Osteocyte (in vitro differentiated cells): ENCODE results near the gene DHX34. TPM values are rescaled to one million over a fixed set of nuclear protein-coding genes. Genes with fewer than 3 reads are reported as not detected.

Experiments
- DNase-seq: peaks from one replicate; pipeline ENCODE4 v3.0.0; 2021; ENCODE audit warnings: mixed read lengths; ENCODE audit not compliant: unreplicated experiment; ENCODE audit errors: extremely low spot score
- H3K27ac Mint-ChIP-seq: one replicate; pipeline ENCODE4 v1.8.0; 2021; ENCODE audit warnings: mild to moderate bottlenecking, mixed read lengths; ENCODE audit not compliant: unreplicated experiment
- H3K27me3 Mint-ChIP-seq: one replicate; pipeline ENCODE4 v1.8.0; 2021; ENCODE audit warnings: mixed read lengths; ENCODE audit not compliant: unreplicated experiment
- H3K36me3 Mint-ChIP-seq: one replicate; pipeline ENCODE4 v1.8.0; 2021; ENCODE audit warnings: mixed read lengths; ENCODE audit not compliant: unreplicated experiment
- H3K4me1 Mint-ChIP-seq: one replicate; pipeline ENCODE4 v1.8.0; 2021; ENCODE audit warnings: mixed read lengths; ENCODE audit not compliant: unreplicated experiment
- H3K4me3 Mint-ChIP-seq: one replicate; pipeline ENCODE4 v1.8.0; 2021; ENCODE audit warnings: mild to moderate bottlenecking, moderate library complexity, mixed read lengths; ENCODE audit not compliant: unreplicated experiment
- H3K9me3 Mint-ChIP-seq: one replicate; pipeline ENCODE4 v1.8.0; 2021; ENCODE audit warnings: mixed read lengths; ENCODE audit not compliant: unreplicated experiment
- total RNA-seq: library from RNA; stranded (reverse); gene quantifications from 2 replicates; pipeline ENCODE4 v1.2.1, GENCODE V29; 2021
- TF ChIP-seq, protein P1 (sequence below): fragments of 200-600 bp; sonication (generic); IDR thresholded peaks from 2 replicates; pipeline ENCODE4 v1.5.0; 2021; ENCODE audit warnings: antibody characterized with exemption, mild to moderate bottlenecking, moderate library complexity

The DHX34 gene
- total RNA-seq, 1 donor from 2014 or later, result 17.5 TPM

GRCh38 chr19:47404334-47405196 is 55.5 kb downstream of the DHX34 start:
- Mint-ChIP-seq H3K27me3 (no peaks in the 10 kb centered on the region), H3K4me1 (no peaks in the 10 kb centered on the region), H3K9me3 (no peaks in the 10 kb centered on the region), H3K27ac (no peak overlapping the region), H3K4me3 (no peak overlapping the region), H3K36me3 (peaks cover 24% of the 10 kb centered on the region)
- DNase-seq, result no peak
- TF ChIP-seq, protein P1, sequence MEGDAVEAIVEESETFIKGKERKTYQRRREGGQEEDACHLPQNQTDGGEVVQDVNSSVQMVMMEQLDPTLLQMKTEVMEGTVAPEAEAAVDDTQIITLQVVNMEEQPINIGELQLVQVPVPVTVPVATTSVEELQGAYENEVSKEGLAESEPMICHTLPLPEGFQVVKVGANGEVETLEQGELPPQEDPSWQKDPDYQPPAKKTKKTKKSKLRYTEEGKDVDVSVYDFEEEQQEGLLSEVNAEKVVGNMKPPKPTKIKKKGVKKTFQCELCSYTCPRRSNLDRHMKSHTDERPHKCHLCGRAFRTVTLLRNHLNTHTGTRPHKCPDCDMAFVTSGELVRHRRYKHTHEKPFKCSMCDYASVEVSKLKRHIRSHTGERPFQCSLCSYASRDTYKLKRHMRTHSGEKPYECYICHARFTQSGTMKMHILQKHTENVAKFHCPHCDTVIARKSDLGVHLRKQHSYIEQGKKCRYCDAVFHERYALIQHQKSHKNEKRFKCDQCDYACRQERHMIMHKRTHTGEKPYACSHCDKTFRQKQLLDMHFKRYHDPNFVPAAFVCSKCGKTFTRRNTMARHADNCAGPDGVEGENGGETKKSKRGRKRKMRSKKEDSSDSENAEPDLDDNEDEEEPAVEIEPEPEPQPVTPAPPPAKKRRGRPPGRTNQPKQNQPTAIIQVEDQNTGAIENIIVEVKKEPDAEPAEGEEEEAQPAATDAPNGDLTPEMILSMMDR, result no peak

DNA sequence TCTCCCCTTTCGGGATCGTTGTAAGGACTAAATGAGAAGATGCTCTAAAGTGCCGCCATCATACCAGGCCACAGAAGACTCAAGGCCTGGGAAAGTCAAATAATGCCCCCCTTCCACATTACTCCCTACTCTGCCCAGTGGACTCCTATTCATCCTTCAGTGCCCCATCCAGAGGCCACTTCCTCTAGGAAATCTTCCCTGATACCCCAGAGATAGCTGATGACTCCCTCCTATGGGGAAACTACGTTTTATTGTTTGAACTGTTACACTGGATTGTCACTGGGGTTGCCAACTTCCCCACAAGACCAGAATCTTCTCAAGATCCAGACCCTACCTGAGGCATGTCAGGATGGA is 56.1 kb downstream of the DHX34 start:
- Mint-ChIP-seq H3K4me3 (no peak overlapping the region), H3K9me3 (no peaks in the 10 kb centered on the region), H3K27me3 (no peaks in the 10 kb centered on the region), H3K4me1 (no peaks in the 10 kb centered on the region), H3K27ac (no peak overlapping the region), H3K36me3 (peaks cover 24% of the 10 kb centered on the region)
- TF ChIP-seq, protein P1, result no peak
- no peak for DNase-seq

- Mint-ChIP-seq H3K27ac (no peak overlapping the region), H3K36me3 (peaks cover 24% of the 10 kb centered on the region), H3K4me1 (no peaks in the 10 kb centered on the region)
These were observed 56.8 kb downstream of the DHX34 start for GRCh38 chr19:47405854-47406417.

DNA sequence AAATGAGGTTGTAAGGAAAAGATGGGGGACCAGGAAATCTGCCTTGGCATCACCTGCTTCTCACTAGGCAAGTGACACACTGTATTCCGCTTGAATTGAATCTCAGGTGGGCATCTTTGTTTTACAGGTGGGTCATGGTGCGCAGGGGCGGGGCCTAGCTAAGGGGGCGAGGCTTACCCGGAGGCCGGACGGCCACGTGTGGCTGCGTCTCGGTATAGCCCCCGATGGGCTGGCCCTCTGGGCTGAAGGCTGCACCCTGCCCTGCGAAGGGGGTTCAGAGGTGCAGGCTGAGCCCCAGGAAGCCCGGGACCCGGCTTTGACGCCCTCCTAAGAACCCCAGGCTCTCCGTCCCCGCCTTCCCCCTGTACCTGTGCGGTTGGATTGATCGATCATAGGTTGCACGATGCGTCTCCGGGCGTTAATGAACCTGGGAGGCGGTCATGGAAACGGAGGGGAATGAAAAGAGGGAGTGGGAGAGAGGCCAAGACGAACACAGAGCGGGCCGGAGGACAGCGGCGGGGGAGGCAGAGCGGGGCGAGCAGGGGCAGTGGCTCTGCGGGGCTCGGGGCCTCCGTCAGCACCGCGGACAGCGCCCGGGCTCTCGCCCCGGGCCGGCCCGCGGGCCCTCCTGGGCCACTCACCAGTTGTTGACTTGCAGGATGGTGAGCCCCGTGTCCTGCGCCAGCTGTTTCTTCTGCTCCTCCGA is 57.7 kb downstream of the DHX34 start:
- Mint-ChIP-seq H3K27ac (no peak overlapping the region), H3K9me3 (no peaks in the 10 kb centered on the region), H3K4me1 (no peaks in the 10 kb centered on the region), H3K27me3 (no peaks in the 10 kb centered on the region), H3K4me3 (no peak overlapping the region), H3K36me3 (peaks cover 24% of the 10 kb centered on the region)
- TF ChIP-seq, protein P1, result no peak
- no peak for DNase-seq

More at GRCh38 chr19:47405854-47406417, 56.8 kb downstream of the DHX34 start:
- no peak overlapping the region for H3K4me3 Mint-ChIP-seq
- H3K9me3 Mint-ChIP-seq, result no peaks in the 10 kb centered on the region
- no peak for DNase-seq
- TF ChIP-seq, protein P1, result no peak
- no peaks in the 10 kb centered on the region for H3K27me3 Mint-ChIP-seq

DNA sequence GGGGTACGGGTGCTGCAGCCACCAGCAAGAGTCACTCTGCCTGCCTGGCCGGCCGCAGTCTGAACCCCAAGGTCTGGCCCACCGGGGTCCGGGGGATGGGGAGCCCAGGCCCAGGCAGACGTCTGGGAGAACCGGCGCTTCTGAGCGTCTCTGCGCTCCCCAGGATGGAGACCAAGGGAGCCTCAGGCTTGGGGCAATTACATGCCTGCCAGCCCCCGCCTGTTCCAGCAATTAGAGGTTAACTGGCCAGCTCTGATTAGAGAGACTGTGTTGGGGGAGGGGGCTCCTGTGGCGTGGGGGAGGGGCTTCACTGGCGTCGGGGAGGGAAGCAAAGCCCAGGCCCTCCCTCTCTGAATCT is 58.3 kb downstream of the DHX34 start:
- TF ChIP-seq, protein P1, result no peak
- Mint-ChIP-seq H3K27ac (no peak overlapping the region), H3K4me1 (no peaks in the 10 kb centered on the region), H3K27me3 (no peaks in the 10 kb centered on the region), H3K4me3 (no peak overlapping the region), H3K9me3 (no peaks in the 10 kb centered on the region), H3K36me3 (peaks cover 24% of the 10 kb centered on the region)
- DNase-seq, result no peak
